Smooth muscle cell of bladder (primary cell): ENCODE measurements around the gene ACER2. TPM values are rescaled to one million over a fixed set of nuclear protein-coding genes. Genes with fewer than 3 reads are reported as not detected.

Experiments used
- total RNA-seq: library from RNA; depleted of rRNA; stranded (reverse); fragments of >200 nt; gene quantifications from 2 replicates; pipeline ENCODE4 v1.2.3, GENCODE V29; 2014

The ACER2 gene
- 1.3 and 2.3 TPM in 2 replicates for total RNA-seq

GRCh38 chr9:19408693-19409400 is at the start of gene ACER2:
Gene ACER2, plus strand, starts transcription at chr9:19409009. Its CDS starts 76 bp downstream, at chr9:19409085.

Other genes starting within 250 kb of the ACER2 start
- gene DENND4C, start 178.3 kb upstream of the ACER2 start, total RNA-seq: 43.4 and 47.1 TPM in 2 replicates
- 2,485 and 2,749 TPM in 2 replicates for gene RPS6, start 28.8 kb upstream of the ACER2 start, total RNA-seq